Measurements from ENCODE around the gene GSTA4. TPM values are rescaled to one million over a fixed set of nuclear protein-coding genes. Genes with fewer than 3 reads are reported as not detected.
"Not testable (repeated sequence)": the region's sequence is repeated elsewhere in the genome, so short reads cannot be mapped to it uniquely, and the experiment has no call there.

Gene GSTA4
- total and polyA plus RNA-seq, 11 donors: 8.5 to 17.0 (median 12.0) TPM

GRCh38 chr6:52965380-52965779 is 29.7 kb downstream of the GSTA4 start:
- TF ChIP-seq CTCF (IDR thresholded peaks at IDR 0.05) (no peak), POLR2A (IDR thresholded peaks at IDR 0.05) (no peak)
- Histone ChIP-seq H3K27me3 (no peaks in the 10 kb centered on the region), H3K4me1 (no peaks in the 10 kb centered on the region), H3K27ac (no peak overlapping the region), H3K36me3 (no peaks in the 10 kb centered on the region), H3K4me3 (no peak overlapping the region), H3K9me3 (peaks cover 0 to 9% (median 0%) of the 10 kb centered on the region in 12 donors)
- ATAC-seq (no peak), DNase-seq (no peak)
- intact Hi-C loops (cut with DNase I): no loop called here
- 71 to 85% (median 83%) methylated on average over 4 of the region's 4 CpGs for WGBS, 4 donors

GRCh38 chr6:52964318-52964717 is 30.8 kb downstream of the GSTA4 start:
- Histone ChIP-seq H3K27me3 (no peaks in the 10 kb centered on the region), H3K36me3 (no peaks in the 10 kb centered on the region), H3K9me3 (peaks cover 0 to 9% (median 0%) of the 10 kb centered on the region in 12 donors), H3K27ac (no peak overlapping the region), H3K4me3 (no peak overlapping the region), H3K4me1 (no peaks in the 10 kb centered on the region)
- WGBS, 4 donors: 44 to 70% (median 69%) methylated on average over 1 of the region's 1 CpG
- no peak for ATAC-seq
- no peak for DNase-seq
- TF ChIP-seq POLR2A (IDR thresholded peaks at IDR 0.05) (no peak), CTCF (IDR thresholded peaks at IDR 0.05) (no peak)
- intact Hi-C loops (cut with DNase I): no loop called here

- H3K27me3 ChIP-seq: no peaks in the 10 kb centered on the region
- DNase-seq (no peak), ATAC-seq (no peak)
- H3K27ac ChIP-seq: no peak overlapping the region
- H3K9me3 ChIP-seq: peaks cover 0 to 9% (median 0%) of the 10 kb centered on the region in 12 donors
- WGBS, 4 donors: 66 to 77% (median 74%) methylated on average over 4 to 6 of the region's 6 CpGs
- TF ChIP-seq CTCF (IDR thresholded peaks at IDR 0.05): no peak
- TF ChIP-seq POLR2A (IDR thresholded peaks at IDR 0.05): no peak
- intact Hi-C loops (cut with DNase I): no loop called here
- no peaks in the 10 kb centered on the region for H3K4me1 ChIP-seq
- H3K4me3 ChIP-seq: no peak overlapping the region
- H3K36me3 ChIP-seq: no peaks in the 10 kb centered on the region
Observed at GRCh38 chr6:52962701-52963100, 32.4 kb downstream of the GSTA4 start.

- H3K4me1 ChIP-seq: not testable (repeated sequence)
Observed at GRCh38 chr6:52961022-52961421, 34.1 kb downstream of the GSTA4 start.

GRCh38 chr6:52960211-52960610 is 34.9 kb downstream of the GSTA4 start:
- not testable (repeated sequence) for H3K9me3 ChIP-seq

More at GRCh38 chr6:52961022-52961421, 34.1 kb downstream of the GSTA4 start:
- H3K27me3 ChIP-seq; DNase-seq; H3K9me3 ChIP-seq; H3K4me3 ChIP-seq; intact Hi-C loops (cut with DNase I); H3K36me3 ChIP-seq; ATAC-seq; H3K27ac ChIP-seq: not testable (repeated sequence)
- WGBS, 4 donors: 65 to 75% (median 74%) methylated on average over 10 of the region's 10 CpGs

More at GRCh38 chr6:52960211-52960610, 34.9 kb downstream of the GSTA4 start:
- intact Hi-C loops (cut with DNase I); H3K27ac ChIP-seq; H3K4me1 ChIP-seq; H3K27me3 ChIP-seq; H3K4me3 ChIP-seq; DNase-seq; ATAC-seq; H3K36me3 ChIP-seq: not testable (repeated sequence)
- 79 to 88% (median 80%) methylated on average over 8 of the region's 8 CpGs for WGBS, 4 donors

Measured in heart left ventricle (tissue), 16 donors.